Neuronal stem cell (in vitro differentiated cells): ENCODE measurements around the gene PDGFD.

Experiments
- DNase-seq: peaks from one replicate; pipeline ENCODE4 v3.0.0-alpha.2; 2013; ENCODE audit warnings: low spot score
- H2AFZ ChIP-seq: one replicate; pipeline ENCODE4 v1.6.1; 2013; ENCODE audit warnings: mild to moderate bottlenecking, low read length, inconsistent platforms
- H2AK5ac ChIP-seq: 2 replicates; pipeline ENCODE4 v1.6.1; 2013; ENCODE audit warnings: low read depth, mild to moderate bottlenecking, inconsistent platforms, low read length, moderate library complexity, mixed read lengths
- H2BK120ac ChIP-seq: 2 replicates; pipeline ENCODE4 v1.6.1; 2013; ENCODE audit warnings: low read depth, mild to moderate bottlenecking, inconsistent platforms, low read length, moderate library complexity, mixed read lengths
- H2BK12ac ChIP-seq: one replicate; pipeline ENCODE4 v1.6.1; 2013; ENCODE audit warnings: low read length, inconsistent platforms
- H2BK15ac ChIP-seq: 2 replicates; pipeline ENCODE4 v1.6.1; 2013; ENCODE audit warnings: mild to moderate bottlenecking, low read length, inconsistent platforms, mixed read lengths
- H2BK5ac ChIP-seq: one replicate; pipeline ENCODE4 v1.6.1; 2013; ENCODE audit warnings: inconsistent platforms, mild to moderate bottlenecking, low read length, moderate library complexity
- H3K14ac ChIP-seq: one replicate; pipeline ENCODE4 v1.6.1; 2013; ENCODE audit warnings: low read length, inconsistent platforms
- H3K18ac ChIP-seq: 2 replicates; pipeline ENCODE4 v1.6.1; 2013; ENCODE audit warnings: low read length, inconsistent platforms
- H3K23ac ChIP-seq: 2 replicates; pipeline ENCODE4 v1.6.1; 2013; ENCODE audit warnings: low read depth, mild to moderate bottlenecking, mixed read lengths, low read length, inconsistent platforms; ENCODE audit not compliant: poor library complexity
- H3K27ac ChIP-seq: replicated peaks from 3 replicates; pipeline ENCODE4 v1.5.1; 2013; ENCODE audit warnings: low read length, inconsistent platforms
- H3K27me3 ChIP-seq, 3 experiments: 2 replicates each; pipeline ENCODE4 v1.6.1; 2013; ENCODE audit warnings: low read length in 3 of 3, mild to moderate bottlenecking in 2 of 3, inconsistent platforms in 1 of 3, low read depth in 1 of 3, mixed read lengths in 1 of 3, moderate library complexity in 1 of 3; ENCODE audit not compliant: control insufficient read depth in 3 of 3, insufficient read depth in 3 of 3
- H3K36me3 ChIP-seq, 2 donors: replicated peaks in 1 of 2; 2 replicates each; pipeline ENCODE4 v1.6.1; 2013; ENCODE audit warnings: low read length in 2 of 2; ENCODE audit not compliant: control insufficient read depth in 2 of 2, insufficient read depth in 2 of 2
- H3K4ac ChIP-seq: 2 replicates; pipeline ENCODE4 v1.6.1; 2013; ENCODE audit warnings: inconsistent platforms, mild to moderate bottlenecking, low read length, moderate library complexity
- H3K4me1 ChIP-seq, 2 donors: 1 replicate in 1 of 2; 2 replicates in 1 of 2; pipeline ENCODE4 v1.6.1; 2013; ENCODE audit warnings: low read length in 2 of 2, low read depth in 1 of 2; ENCODE audit not compliant: control insufficient read depth in 2 of 2, insufficient read depth in 1 of 2
- H3K4me2 ChIP-seq: one replicate; pipeline ENCODE4 v1.6.1; 2013; ENCODE audit warnings: mild to moderate bottlenecking, low read length, inconsistent platforms; ENCODE audit not compliant: insufficient read depth, poor library complexity, severe bottlenecking
- H3K4me3 ChIP-seq, 2 donors: 2 replicates each; pipeline ENCODE4 v1.5.1; 2013; ENCODE audit warnings: low read length in 2 of 2, mild to moderate bottlenecking in 2 of 2, inconsistent platforms in 1 of 2, moderate library complexity in 1 of 2
- H3K79me1 ChIP-seq: one replicate; pipeline ENCODE4 v1.6.1; 2013; ENCODE audit warnings: low read depth, mild to moderate bottlenecking, inconsistent platforms, low read length, moderate library complexity
- H3K9ac ChIP-seq: one replicate; pipeline ENCODE4 v1.6.1; 2013; ENCODE audit warnings: mild to moderate bottlenecking, low read depth, low read length, inconsistent platforms; ENCODE audit not compliant: poor library complexity
- H3K9me3 ChIP-seq, 2 donors: replicated peaks in 1 of 2; 2 replicates each; pipeline versions ENCODE3 to v1.6.1; 2013; ENCODE audit warnings: low read length in 2 of 2, mild to moderate bottlenecking in 2 of 2, inconsistent platforms in 1 of 2, low read depth in 1 of 2, mixed read lengths in 1 of 2, moderate library complexity in 1 of 2; ENCODE audit not compliant: control insufficient read depth in 2 of 2, insufficient read depth in 1 of 2
- H4K8ac ChIP-seq: one replicate; pipeline ENCODE4 v1.6.1; 2013; ENCODE audit warnings: low read depth, mild to moderate bottlenecking, inconsistent platforms, low read length, moderate library complexity
- H4K91ac ChIP-seq: one replicate; pipeline ENCODE4 v1.6.1; 2013; ENCODE audit warnings: low read length, low read depth, mild to moderate bottlenecking, inconsistent platforms; ENCODE audit not compliant: poor library complexity
- WGBS, 2 donors: extraction: QIAGEN DNeasy Blood & Tissue Kit; methylation state at CpG; one replicate each; pipeline ENCODE4 v1.1.7; 2013; ENCODE audit warnings: missing lambda C conversion rate in 2 of 2, mixed read lengths in 1 of 2; ENCODE audit not compliant: insufficient read length in 2 of 2, insufficient replicate concordance in 1 of 2; ENCODE audit errors: extremely low coverage in 2 of 2; 5-methylcytosine and 5-hydroxymethylcytosine counted together

PDGFD gene

DNA sequence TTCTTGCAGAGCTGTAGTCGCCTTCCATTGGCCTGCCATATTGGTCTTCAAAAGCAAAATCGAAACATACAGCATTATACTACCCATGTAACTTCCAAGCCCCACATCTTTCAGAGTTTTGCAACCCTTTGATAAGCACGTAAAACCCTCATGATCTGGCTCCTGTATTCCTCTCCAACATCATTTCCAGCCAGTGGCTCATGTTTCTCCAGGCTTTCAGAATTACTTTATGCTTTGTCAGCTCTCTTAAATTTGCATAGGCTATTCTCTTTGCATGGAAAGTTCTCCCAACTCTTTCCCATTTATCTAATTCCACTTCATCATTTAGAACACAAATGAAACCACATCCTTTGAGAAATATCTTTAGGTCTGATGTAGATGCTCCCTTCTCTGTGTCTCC lies 195.3 kb downstream of the PDGFD start:
- no peaks in the 10 kb centered on the region for H3K4me1 ChIP-seq
- no peaks in the 10 kb centered on the region for H3K9me3 ChIP-seq
- no CpG with 5 or more reads among the region's 3 CpGs for WGBS, 2 donors
- no peak overlapping the region for H2BK120ac ChIP-seq
- H3K23ac ChIP-seq, result no peak overlapping the region
- no peak overlapping the region for H3K9ac ChIP-seq
- H3K36me3 ChIP-seq, result no peaks in the 10 kb centered on the region
- H2AK5ac ChIP-seq, result no peak overlapping the region
- H2BK5ac ChIP-seq, result no peak overlapping the region
- no peak overlapping the region for H3K4me3 ChIP-seq
- no peak overlapping the region for H3K18ac ChIP-seq
- H3K14ac ChIP-seq, result no peak overlapping the region
- no peak overlapping the region for H4K8ac ChIP-seq
- H3K4me2 ChIP-seq, result no peak overlapping the region
- H3K27me3 ChIP-seq, result no peaks in the 10 kb centered on the region
- no peak overlapping the region for H2BK15ac ChIP-seq
- no peak overlapping the region for H3K4ac ChIP-seq
- no peak overlapping the region for H2AFZ ChIP-seq
- no peak for DNase-seq
- H3K27ac ChIP-seq, result no peak overlapping the region
- no peak overlapping the region for H4K91ac ChIP-seq
- no peaks in the 10 kb centered on the region for H3K79me1 ChIP-seq
- no peak overlapping the region for H2BK12ac ChIP-seq

DNA sequence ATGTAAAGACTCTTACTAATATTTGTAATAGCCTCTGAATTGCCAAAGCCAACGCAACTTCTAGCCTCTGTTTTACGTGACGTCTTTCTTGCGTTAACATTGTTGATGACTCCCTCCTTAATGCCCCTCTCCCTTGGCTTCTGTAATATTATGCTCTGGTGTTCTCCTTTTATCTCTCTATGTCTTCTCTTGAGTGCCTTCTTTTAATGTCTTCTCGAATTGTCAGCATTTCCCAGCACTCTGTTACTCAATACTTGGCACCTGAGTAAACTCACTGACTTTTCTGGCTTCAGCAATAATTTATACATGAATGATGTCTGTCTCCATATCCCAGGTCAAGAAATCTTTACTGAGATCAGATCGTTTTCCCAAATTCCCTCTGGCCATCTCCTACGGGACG lies 196.0 kb downstream of the PDGFD start:
- no peaks in the 10 kb centered on the region for H3K27me3 ChIP-seq
- H2BK120ac ChIP-seq, result no peak overlapping the region
- no peak overlapping the region for H2AK5ac ChIP-seq
- H3K79me1 ChIP-seq, result no peaks in the 10 kb centered on the region
- H3K4ac ChIP-seq, result no peak overlapping the region
- no peak overlapping the region for H3K9ac ChIP-seq
- no peaks in the 10 kb centered on the region for H3K4me1 ChIP-seq
- H3K27ac ChIP-seq, result no peak overlapping the region
- H3K4me3 ChIP-seq, result no peak overlapping the region
- no peak overlapping the region for H2BK12ac ChIP-seq
- no peak overlapping the region for H2BK15ac ChIP-seq
- H3K18ac ChIP-seq, result no peak overlapping the region
- no peak overlapping the region for H4K91ac ChIP-seq
- H2BK5ac ChIP-seq, result no peak overlapping the region
- no peaks in the 10 kb centered on the region for H3K36me3 ChIP-seq
- H3K4me2 ChIP-seq, result no peak overlapping the region
- H3K14ac ChIP-seq, result no peak overlapping the region
- H3K23ac ChIP-seq, result no peak overlapping the region
- DNase-seq, result no peak
- no peak overlapping the region for H4K8ac ChIP-seq
- H2AFZ ChIP-seq, result no peak overlapping the region
- WGBS, 2 donors, result no CpG with 5 or more reads among the region's 8 CpGs
- H3K9me3 ChIP-seq, result no peaks in the 10 kb centered on the region

DNA sequence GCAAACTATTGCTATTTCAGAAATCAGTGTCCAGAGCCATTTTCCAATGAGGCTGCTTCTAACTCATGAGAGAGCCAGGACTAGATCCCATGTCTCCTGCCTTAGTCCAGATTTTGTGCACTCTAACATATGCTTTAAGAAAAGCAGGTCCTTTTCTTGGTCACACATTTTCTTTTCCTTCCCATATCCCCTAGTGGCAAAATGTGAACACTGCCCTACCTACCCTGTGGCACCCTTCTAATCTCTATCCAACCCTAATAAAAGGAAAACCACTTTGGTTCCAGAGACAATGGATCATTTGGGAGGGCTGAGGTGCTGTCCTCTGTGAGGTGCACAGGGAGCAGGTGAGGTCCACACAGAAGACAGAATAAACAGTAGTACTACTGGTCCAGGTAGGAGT lies 199.6 kb downstream of the PDGFD start:
- no peak overlapping the region for H3K23ac ChIP-seq
- no peak overlapping the region for H3K14ac ChIP-seq
- no peaks in the 10 kb centered on the region for H3K27me3 ChIP-seq
- H3K36me3 ChIP-seq, result no peaks in the 10 kb centered on the region
- no peak overlapping the region for H4K91ac ChIP-seq
- no peak overlapping the region for H3K9ac ChIP-seq
- no peak for DNase-seq
- H3K4me3 ChIP-seq, result no peak overlapping the region
- no peak overlapping the region for H3K4ac ChIP-seq
- no peak overlapping the region for H4K8ac ChIP-seq
- no peak overlapping the region for H2BK15ac ChIP-seq
- H3K4me1 ChIP-seq, result peaks cover 0 to 3% of the 10 kb centered on the region in 2 donors
- H2BK5ac ChIP-seq, result no peak overlapping the region
- no peaks in the 10 kb centered on the region for H3K9me3 ChIP-seq
- H2AK5ac ChIP-seq, result no peak overlapping the region
- no peak overlapping the region for H2BK120ac ChIP-seq
- no peak overlapping the region for H2AFZ ChIP-seq
- no peak overlapping the region for H3K4me2 ChIP-seq
- H3K27ac ChIP-seq, result no peak overlapping the region
- H2BK12ac ChIP-seq, result no peak overlapping the region
- H3K18ac ChIP-seq, result no peak overlapping the region
- H3K79me1 ChIP-seq, result no peaks in the 10 kb centered on the region

DNA sequence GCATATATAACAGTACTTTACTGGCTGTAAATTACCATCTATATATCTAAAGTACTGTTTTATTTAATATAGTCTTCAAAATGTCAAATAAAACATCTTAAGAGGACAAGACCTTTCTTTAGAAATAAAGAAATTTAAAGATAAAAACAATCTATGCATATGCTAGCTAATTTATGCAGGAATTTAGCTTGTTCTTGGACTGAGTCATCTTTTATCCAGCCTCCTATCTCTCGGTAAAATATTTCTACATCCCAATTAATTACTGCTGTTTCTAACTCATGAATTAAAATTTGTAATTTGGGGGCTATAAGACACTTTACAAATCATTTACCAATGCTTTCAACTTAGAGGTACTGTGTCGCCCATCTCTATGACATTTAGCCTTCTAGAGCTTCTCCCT lies 200.3 kb downstream of the PDGFD start:
- no CpG with 5 or more reads among the region's 2 CpGs for WGBS, 2 donors

More for the DNA sequence above, 200.3 kb downstream of the PDGFD start:
- DNase-seq, result no peak
- Histone ChIP-seq H2BK120ac (no peak overlapping the region), H3K36me3 (no peaks in the 10 kb centered on the region), H3K4me2 (no peak overlapping the region), H3K4me1 (peaks cover 0 to 3% of the 10 kb centered on the region in 2 donors), H3K9me3 (no peaks in the 10 kb centered on the region), H3K79me1 (no peaks in the 10 kb centered on the region), H4K8ac (no peak overlapping the region), H3K14ac (no peak overlapping the region), H3K9ac (no peak overlapping the region), H3K27ac (no peak overlapping the region), H3K23ac (no peak overlapping the region), H2BK15ac (no peak overlapping the region), H2BK5ac (no peak overlapping the region), H3K18ac (no peak overlapping the region), H2BK12ac (no peak overlapping the region), H3K4me3 (no peak overlapping the region), H4K91ac (no peak overlapping the region), H3K4ac (no peak overlapping the region), H3K27me3 (no peaks in the 10 kb centered on the region), H2AFZ (no peak overlapping the region), H2AK5ac (no peak overlapping the region)
